Mesothelial cell of epicardium (in vitro differentiated cells): Measurements from ENCODE around the gene HMGN3. TPM values are rescaled to one million over a fixed set of nuclear protein-coding genes. Genes with fewer than 3 reads are reported as not detected.

Experiments
- DNase-seq, 2 experiments: peaks; one replicate each; pipeline ENCODE4 v3.0.0; 2021; ENCODE audit warnings: low spot score in 2 of 2; ENCODE audit not compliant: unreplicated experiment in 2 of 2
- H3K27ac Mint-ChIP-seq: 2 replicates; pipeline ENCODE4 v1.8.0; 2021; ENCODE audit warnings: mixed read lengths
- H3K27me3 Mint-ChIP-seq: 2 replicates; pipeline ENCODE4 v1.8.0; 2021; ENCODE audit warnings: low read depth, mixed read lengths
- H3K36me3 Mint-ChIP-seq: 2 replicates; pipeline ENCODE4 v1.8.0; 2021; ENCODE audit warnings: mixed read lengths
- H3K4me1 Mint-ChIP-seq: 2 replicates; pipeline ENCODE4 v1.8.0; 2021; ENCODE audit warnings: mixed read lengths
- H3K4me3 Mint-ChIP-seq: 2 replicates; pipeline ENCODE4 v1.8.0; 2021; ENCODE audit warnings: mild to moderate bottlenecking, moderate library complexity, mixed read lengths
- H3K9me3 Mint-ChIP-seq: 2 replicates; pipeline ENCODE4 v1.8.0; 2021; ENCODE audit warnings: mixed read lengths
- CTCF ChIP-seq: fragments of 200-600 bp; sonication (generic); IDR thresholded peaks from one replicate; pipeline ENCODE4 v1.5.0; 2021; ENCODE audit warnings: antibody characterized with exemption; ENCODE audit not compliant: unreplicated experiment
- total RNA-seq: library from RNA; stranded (reverse); gene quantifications from 3 replicates; pipeline ENCODE4 v1.2.1, GENCODE V29; 2021

The HMGN3 gene
- total RNA-seq, 1 donor from 2014 or later = 104 TPM

GRCh38 chr6:79189760-79190350, 44.6 kb downstream of the HMGN3 start:
- H3K4me3 Mint-ChIP-seq = no peak overlapping the region
- H3K27ac Mint-ChIP-seq = no peak overlapping the region
- H3K9me3 Mint-ChIP-seq = peaks cover 21% of the 10 kb centered on the region
- TF ChIP-seq CTCF = no peak
- DNase-seq = no peak
- H3K27me3 Mint-ChIP-seq = no peaks in the 10 kb centered on the region
- H3K4me1 Mint-ChIP-seq = peaks cover 4% of the 10 kb centered on the region
- H3K36me3 Mint-ChIP-seq = peaks cover 10% of the 10 kb centered on the region

GRCh38 chr6:79188885-79189480, 45.5 kb downstream of the HMGN3 start:
- no peak overlapping the region for H3K27ac Mint-ChIP-seq
- H3K27me3 Mint-ChIP-seq = no peaks in the 10 kb centered on the region
- H3K9me3 Mint-ChIP-seq = peaks cover 21% of the 10 kb centered on the region
- H3K4me1 Mint-ChIP-seq = peaks cover 4% of the 10 kb centered on the region
- H3K4me3 Mint-ChIP-seq = no peak overlapping the region
- DNase-seq = no peak
- H3K36me3 Mint-ChIP-seq = peaks cover 10% of the 10 kb centered on the region
- no peak for TF ChIP-seq CTCF

GRCh38 chr6:79188107-79188506, 46.4 kb downstream of the HMGN3 start:
- DNase-seq = no peak
- Mint-ChIP-seq H3K36me3 (peaks cover 9% of the 10 kb centered on the region), H3K9me3 (peaks cover 19% of the 10 kb centered on the region), H3K4me3 (no peak overlapping the region), H3K4me1 (peaks cover 4% of the 10 kb centered on the region), H3K27ac (no peak overlapping the region), H3K27me3 (no peaks in the 10 kb centered on the region)
- TF ChIP-seq CTCF = no peak

GRCh38 chr6:79186564-79186963, 47.9 kb downstream of the HMGN3 start:
- Mint-ChIP-seq H3K27me3 (no peaks in the 10 kb centered on the region), H3K9me3 (peaks cover 8% of the 10 kb centered on the region), H3K27ac (no peak overlapping the region), H3K36me3 (no peaks in the 10 kb centered on the region), H3K4me1 (peaks cover 4% of the 10 kb centered on the region), H3K4me3 (no peak overlapping the region)
- no peak for TF ChIP-seq CTCF
- no peak for DNase-seq

- H3K4me1 Mint-ChIP-seq = peaks cover 11% of the 10 kb centered on the region
- no peak overlapping the region for H3K27ac Mint-ChIP-seq
- DNase-seq = no peak
- TF ChIP-seq CTCF = no peak
- no peak overlapping the region for H3K4me3 Mint-ChIP-seq
- H3K27me3 Mint-ChIP-seq = no peaks in the 10 kb centered on the region
- no peaks in the 10 kb centered on the region for H3K36me3 Mint-ChIP-seq
- no peaks in the 10 kb centered on the region for H3K9me3 Mint-ChIP-seq
Observed at GRCh38 chr6:79184641-79185040, 49.8 kb downstream of the HMGN3 start.
